Measurements from ENCODE around the gene C8A.

Gene C8A

GRCh38 chr1:56880774-56881173, 26.2 kb downstream of the C8A start:
- in situ Hi-C loops (cut with MboI; ENCODE audit: low sequenced_read_pairs), result no loop called here

GRCh38 chr1:56881417-56881816, 26.8 kb downstream of the C8A start:
- in situ Hi-C loops (cut with MboI; ENCODE audit: low sequenced_read_pairs), result no loop called here

GRCh38 chr1:56890229-56890628, 35.6 kb downstream of the C8A start:
- in situ Hi-C loops (cut with MboI; ENCODE audit: low sequenced_read_pairs), result no loop called here

- in situ Hi-C loops (cut with MboI; ENCODE audit: low sequenced_read_pairs), result no loop called here
These were observed 39.4 kb downstream of the C8A start for GRCh38 chr1:56894014-56894413.

GRCh38 chr1:56897150-56898004, 42.8 kb downstream of the C8A start:
- in situ Hi-C loops (cut with MboI; ENCODE audit: low sequenced_read_pairs), result no loop called here

- in situ Hi-C loops (cut with MboI; ENCODE audit: low sequenced_read_pairs), result no loop called here
These were observed 43.4 kb downstream of the C8A start for GRCh38 chr1:56898005-56898373.

- in situ Hi-C loops (cut with MboI; ENCODE audit: low sequenced_read_pairs), result no loop called here
These were observed 44.3 kb downstream of the C8A start for GRCh38 chr1:56898879-56899278.

GRCh38 chr1:56901716-56902115, 47.1 kb downstream of the C8A start:
- in situ Hi-C loops (cut with MboI; ENCODE audit: low sequenced_read_pairs), result no loop called here

GRCh38 chr1:56903778-56904177, 49.2 kb downstream of the C8A start:
- in situ Hi-C loops (cut with MboI; ENCODE audit: low sequenced_read_pairs), result no loop called here

- in situ Hi-C loops (cut with MboI; ENCODE audit: low sequenced_read_pairs), result no loop called here
These were observed 50.2 kb downstream of the C8A start for GRCh38 chr1:56904663-56905397.

GRCh38 chr1:56905667-56906066, 51.1 kb downstream of the C8A start:
- in situ Hi-C loops (cut with MboI; ENCODE audit: low sequenced_read_pairs), result no loop called here

- in situ Hi-C loops (cut with MboI; ENCODE audit: low sequenced_read_pairs), result no loop called here
These were observed 54.1 kb downstream of the C8A start for GRCh38 chr1:56908619-56909221.

GRCh38 chr1:56910441-56910985, 55.9 kb downstream of the C8A start:
- in situ Hi-C loops (cut with MboI; ENCODE audit: low sequenced_read_pairs), result no loop called here

GRCh38 chr1:56911098-56911938, 56.7 kb downstream of the C8A start:
- in situ Hi-C loops (cut with MboI; ENCODE audit: low sequenced_read_pairs), result no loop called here

- in situ Hi-C loops (cut with MboI; ENCODE audit: low sequenced_read_pairs), result no loop called here
These were observed 57.7 kb downstream of the C8A start for GRCh38 chr1:56912325-56912724.

GRCh38 chr1:56915960-56916359, 61.4 kb downstream of the C8A start:
- in situ Hi-C loops (cut with MboI; ENCODE audit: low sequenced_read_pairs), result no loop called here

- in situ Hi-C loops (cut with MboI; ENCODE audit: low sequenced_read_pairs), result no loop called here
These were observed 62.0 kb downstream of the C8A start for GRCh38 chr1:56916630-56917029.

- in situ Hi-C loops (cut with MboI; ENCODE audit: low sequenced_read_pairs), result no loop called here
These were observed 62.8 kb downstream of the C8A start for GRCh38 chr1:56917356-56917755.

GRCh38 chr1:56920591-56921001, 66.0 kb downstream of the C8A start:
- in situ Hi-C loops (cut with MboI; ENCODE audit: low sequenced_read_pairs), result no loop called here

GRCh38 chr1:56921479-56921878, 66.9 kb downstream of the C8A start:
- in situ Hi-C loops (cut with MboI; ENCODE audit: low sequenced_read_pairs), result no loop called here

- in situ Hi-C loops (cut with MboI; ENCODE audit: low sequenced_read_pairs), result no loop called here
These were observed 67.5 kb downstream of the C8A start for GRCh38 chr1:56922070-56922469.
